ENCODE results near the gene INPP4B.

DNA sequence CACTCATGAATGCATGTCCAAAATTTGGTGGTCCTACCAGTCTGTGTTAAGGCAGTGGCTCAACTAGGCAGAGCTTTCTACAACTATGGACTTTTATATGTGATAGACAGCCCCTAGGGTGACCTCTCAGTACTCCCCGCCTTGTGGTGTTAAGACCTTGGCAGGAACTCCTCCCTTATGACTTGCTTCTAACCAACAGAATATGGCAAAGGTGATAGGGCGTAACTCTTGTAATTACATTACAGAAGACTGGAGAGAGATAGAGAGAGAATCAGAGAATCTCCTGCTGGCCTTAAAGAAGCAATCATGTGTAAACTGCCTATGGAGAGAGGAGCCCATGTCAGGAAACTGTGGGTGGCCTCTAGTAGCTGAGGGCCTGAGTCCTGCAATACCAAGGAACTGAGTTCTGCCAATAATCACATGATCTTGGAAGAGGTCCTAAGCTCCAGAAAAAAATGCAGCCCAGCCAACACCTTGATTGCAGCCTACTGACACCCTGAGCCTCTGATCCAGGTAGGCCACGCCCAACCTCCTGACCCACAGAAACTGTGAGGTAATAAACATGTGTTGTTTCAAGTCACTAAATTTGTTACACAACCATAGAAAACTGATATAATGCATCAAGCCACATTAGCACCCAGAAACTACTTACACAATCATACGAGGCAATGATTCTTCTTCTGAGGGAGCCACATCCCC is 68.9 kb downstream of the INPP4B start:
- TF ChIP-seq, protein P1, sequence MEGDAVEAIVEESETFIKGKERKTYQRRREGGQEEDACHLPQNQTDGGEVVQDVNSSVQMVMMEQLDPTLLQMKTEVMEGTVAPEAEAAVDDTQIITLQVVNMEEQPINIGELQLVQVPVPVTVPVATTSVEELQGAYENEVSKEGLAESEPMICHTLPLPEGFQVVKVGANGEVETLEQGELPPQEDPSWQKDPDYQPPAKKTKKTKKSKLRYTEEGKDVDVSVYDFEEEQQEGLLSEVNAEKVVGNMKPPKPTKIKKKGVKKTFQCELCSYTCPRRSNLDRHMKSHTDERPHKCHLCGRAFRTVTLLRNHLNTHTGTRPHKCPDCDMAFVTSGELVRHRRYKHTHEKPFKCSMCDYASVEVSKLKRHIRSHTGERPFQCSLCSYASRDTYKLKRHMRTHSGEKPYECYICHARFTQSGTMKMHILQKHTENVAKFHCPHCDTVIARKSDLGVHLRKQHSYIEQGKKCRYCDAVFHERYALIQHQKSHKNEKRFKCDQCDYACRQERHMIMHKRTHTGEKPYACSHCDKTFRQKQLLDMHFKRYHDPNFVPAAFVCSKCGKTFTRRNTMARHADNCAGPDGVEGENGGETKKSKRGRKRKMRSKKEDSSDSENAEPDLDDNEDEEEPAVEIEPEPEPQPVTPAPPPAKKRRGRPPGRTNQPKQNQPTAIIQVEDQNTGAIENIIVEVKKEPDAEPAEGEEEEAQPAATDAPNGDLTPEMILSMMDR (IDR thresholded peaks at IDR 0.05; ENCODE audit: borderline replicate concordance, extremely low read depth, low read length, poor library complexity, severe bottlenecking), result no peak
- TF ChIP-seq EZH2 (IDR thresholded peaks at IDR 0.05; ENCODE audit: borderline replicate concordance, low read depth, low read length, severe bottlenecking), result no peak

All from DND-41 (cell line).